Breast epithelium (tissue), 4 donors: ENCODE results near the gene VARS2. TPM values are rescaled to one million over a fixed set of nuclear protein-coding genes. Genes with fewer than 3 reads are reported as not detected.

Source experiments
- DNase-seq, 2 donors: peaks; one replicate each; pipeline ENCODE4 v3.0.0-alpha.2; 2019; ENCODE audit warnings: low spot score in 2 of 2
- H3K27ac ChIP-seq, 2 donors: fragments of 200-600 bp; sonication (generic) in 1 of 2; one replicate each; pipeline ENCODE4 v1.5.1; 2016 to 2019; ENCODE audit warnings: mild to moderate bottlenecking in 1 of 2
- H3K27me3 ChIP-seq, 2 donors: fragments of 200-600 bp; sonication (generic) in 1 of 2; one replicate each; pipeline versions ENCODE4 v1.5.1 to v1.6.0; 2017 to 2019; ENCODE audit warnings: control low read depth in 1 of 2, mild to moderate bottlenecking in 1 of 2
- H3K36me3 ChIP-seq: fragments of 200-600 bp; one replicate; pipeline ENCODE4 v1.5.1; 2019
- H3K4me1 ChIP-seq, 2 donors: fragments of 200-600 bp; sonication (generic); one replicate each; pipeline ENCODE4 v1.5.1; 2016 to 2019; ENCODE audit warnings: control low read depth in 1 of 2
- H3K4me3 ChIP-seq, 3 donors: fragments of 200-600 bp; sonication (generic); 1 replicate in 2 of 3; 2 replicates in 1 of 3; pipeline ENCODE4 v1.5.1; 2016 to 2019; ENCODE audit warnings: mild to moderate bottlenecking in 3 of 3, moderate library complexity in 2 of 3
- H3K9me3 ChIP-seq, 2 donors: fragments of 200-600 bp; sonication (generic) in 1 of 2; one replicate each; pipeline ENCODE4 v1.5.1; 2016 to 2019; ENCODE audit warnings: control low read depth in 1 of 2
- CTCF ChIP-seq, 3 donors: fragments of 450-650 bp; IDR thresholded peaks; one replicate each; pipeline ENCODE4 v1.5.1; 2016 to 2017; ENCODE audit warnings: antibody characterized with exemption in 3 of 3, mild to moderate bottlenecking in 3 of 3, moderate library complexity in 3 of 3
- POLR2A ChIP-seq: fragments of 450-650 bp; IDR thresholded peaks from one replicate; pipeline ENCODE4 v1.6.1; 2016; ENCODE audit warnings: antibody characterized with exemption, mild to moderate bottlenecking, moderate library complexity
- POLR2AphosphoS5 ChIP-seq, 3 donors: sonication (generic); formaldehyde crosslinking; IDR thresholded peaks; one replicate each; pipeline ENCODE4 v1.6.1; 2017; ENCODE audit warnings: antibody characterized with exemption in 3 of 3
- intact Hi-C: fragments of 100-400 bp; cut with DNase I; formaldehyde crosslinking; loops from one replicate; pipeline ENCODE4 v1.15.1; 2023; ENCODE audit warnings: low total_unique reads
- total RNA-seq, 3 donors: library from RNA; depleted of rRNA; stranded (reverse); fragments of >200 nt; gene quantifications; one replicate each; pipeline ENCODE4 v1.1.0, GENCODE V29; 2016

VARS2 gene
- total RNA-seq, 3 donors from 2014 or later: 15.7 to 19.2 (median 16.8) TPM

- no peaks in the 10 kb centered on the region for H3K4me1 ChIP-seq
- no peak overlapping the region for H3K4me3 ChIP-seq
- DNase-seq: no peak
- intact Hi-C loops: no loop called here
- H3K27ac ChIP-seq: no peak overlapping the region
- H3K27me3 ChIP-seq: no peaks in the 10 kb centered on the region
- no peaks in the 10 kb centered on the region for H3K36me3 ChIP-seq
- no peak for TF ChIP-seq POLR2AphosphoS5 (IDR thresholded peaks at IDR 0.05)
- TF ChIP-seq POLR2A: no peak
- no peak for TF ChIP-seq CTCF (IDR thresholded peaks at IDR 0.05)
- peaks cover 0 to 7% of the 10 kb centered on the region in 2 donors for H3K9me3 ChIP-seq
Measured at GRCh38 chr6:30928677-30929076, 14.6 kb downstream of the VARS2 start.

GRCh38 chr6:30930506-30930905 lies 16.5 kb downstream of the VARS2 start:
- Histone ChIP-seq H3K9me3 (peaks cover 0 to 7% of the 10 kb centered on the region in 2 donors), H3K27me3 (no peaks in the 10 kb centered on the region), H3K36me3 (no peaks in the 10 kb centered on the region), H3K27ac (no peak overlapping the region), H3K4me1 (no peaks in the 10 kb centered on the region), H3K4me3 (no peak overlapping the region)
- TF ChIP-seq POLR2AphosphoS5 (IDR thresholded peaks at IDR 0.05): no peak
- TF ChIP-seq CTCF (IDR thresholded peaks at IDR 0.05): no peak
- TF ChIP-seq POLR2A: no peak
- intact Hi-C loops: no loop called here
- DNase-seq: no peak

GRCh38 chr6:30931272-30931671 lies 17.2 kb downstream of the VARS2 start:
- no peak overlapping the region for H3K27ac ChIP-seq
- TF ChIP-seq POLR2AphosphoS5 (IDR thresholded peaks at IDR 0.05) (no peak), CTCF (IDR thresholded peaks at IDR 0.05) (no peak), POLR2A (no peak)
- H3K27me3 ChIP-seq: no peaks in the 10 kb centered on the region
- peaks cover 0 to 7% of the 10 kb centered on the region in 2 donors for H3K9me3 ChIP-seq
- no peaks in the 10 kb centered on the region for H3K36me3 ChIP-seq
- no peaks in the 10 kb centered on the region for H3K4me1 ChIP-seq
- intact Hi-C loops: no loop called here
- DNase-seq: no peak
- H3K4me3 ChIP-seq: no peak overlapping the region

- H3K36me3 ChIP-seq: no peaks in the 10 kb centered on the region
- H3K27me3 ChIP-seq: no peaks in the 10 kb centered on the region
- no peak within 1 kb of the TSS for H3K4me3 ChIP-seq
- no peak within 1 kb of the TSS for H3K27ac ChIP-seq
- TF ChIP-seq POLR2AphosphoS5 (IDR thresholded peaks at IDR 0.05): no peak
- TF ChIP-seq POLR2A: no peak
- no peak for TF ChIP-seq CTCF (IDR thresholded peaks at IDR 0.05)
- DNase-seq: no peak
- peaks cover 0 to 7% of the 10 kb centered on the region in 2 donors for H3K9me3 ChIP-seq
- intact Hi-C loops: no loop called here
- no peaks in the 10 kb centered on the region for H3K4me1 ChIP-seq
Measured at GRCh38 chr6:30931969-30932645, 18.1 kb downstream of the VARS2 start, which contains the start of gene SFTA2. Gene SFTA2, minus strand, starts transcription at chr6:30932170. Its CDS starts 74 bp downstream, at chr6:30932096.

- H3K36me3 ChIP-seq: no peaks in the 10 kb centered on the region
- H3K4me3 ChIP-seq: no peak overlapping the region
- no peaks in the 10 kb centered on the region for H3K4me1 ChIP-seq
- no peak for TF ChIP-seq POLR2A
- no peak for TF ChIP-seq POLR2AphosphoS5 (IDR thresholded peaks at IDR 0.05)
- TF ChIP-seq CTCF (IDR thresholded peaks at IDR 0.05): no peak
- DNase-seq: no peak
- H3K9me3 ChIP-seq: peaks cover 0 to 7% of the 10 kb centered on the region in 2 donors
- no peaks in the 10 kb centered on the region for H3K27me3 ChIP-seq
- no peak overlapping the region for H3K27ac ChIP-seq
- intact Hi-C loops: no loop called here
Measured at GRCh38 chr6:30932665-30933365, 18.8 kb downstream of the VARS2 start.
